ENCODE data around the gene OR6V1. TPM values are rescaled to one million over a fixed set of nuclear protein-coding genes. Genes with fewer than 3 reads are reported as not detected.

Gene OR6V1
- total RNA-seq, 1 donor from 2014 or later: not detected

- Histone ChIP-seq H3K36me3 (ENCODE audit: control insufficient read depth, insufficient read depth, low read length) (no peaks in the 10 kb centered on the region), H3K27me3 (ENCODE audit: control insufficient read depth, insufficient read depth, low read length) (no peaks in the 10 kb centered on the region), H3K4me3 (ENCODE audit: low read depth, low read length) (no peak overlapping the region)
- DNase-seq (ENCODE audit: low read depth): no peak
- no peak for TF ChIP-seq CTCF (IDR thresholded peaks at IDR 0.05; ENCODE audit: insufficient read depth, low read length, poor library complexity, severe bottlenecking)
Observed at GRCh38 chr7:143046426-143046851, 5.7 kb upstream of the OR6V1 start.

GRCh38 chr7:143047326-143047725, 4.8 kb upstream of the OR6V1 start:
- no peaks in the 10 kb centered on the region for H3K36me3 ChIP-seq (ENCODE audit: control insufficient read depth, insufficient read depth, low read length)
- H3K27me3 ChIP-seq (ENCODE audit: control insufficient read depth, insufficient read depth, low read length): no peaks in the 10 kb centered on the region
- no peak overlapping the region for H3K4me3 ChIP-seq (ENCODE audit: low read depth, low read length)
- DNase-seq (ENCODE audit: low read depth): no peak
- TF ChIP-seq CTCF (IDR thresholded peaks at IDR 0.05; ENCODE audit: insufficient read depth, low read length, poor library complexity, severe bottlenecking): no peak

- DNase-seq (ENCODE audit: low read depth): no peak
- TF ChIP-seq CTCF (IDR thresholded peaks at IDR 0.05; ENCODE audit: insufficient read depth, low read length, poor library complexity, severe bottlenecking): no peak
- H3K27me3 ChIP-seq (ENCODE audit: control insufficient read depth, insufficient read depth, low read length): no peaks in the 10 kb centered on the region
Observed at GRCh38 chr7:143048827-143049226, 3.3 kb upstream of the OR6V1 start.

GRCh38 chr7:143049362-143049761, 2.8 kb upstream of the OR6V1 start:
- TF ChIP-seq CTCF (IDR thresholded peaks at IDR 0.05; ENCODE audit: insufficient read depth, low read length, poor library complexity, severe bottlenecking): no peak
- no peak overlapping the region for H3K4me3 ChIP-seq (ENCODE audit: low read depth, low read length)
- no peaks in the 10 kb centered on the region for H3K36me3 ChIP-seq (ENCODE audit: control insufficient read depth, insufficient read depth, low read length)
- no peak for DNase-seq (ENCODE audit: low read depth)
- H3K27me3 ChIP-seq (ENCODE audit: control insufficient read depth, insufficient read depth, low read length): no peaks in the 10 kb centered on the region

More at GRCh38 chr7:143048827-143049226, 3.3 kb upstream of the OR6V1 start:
- H3K4me3 ChIP-seq (ENCODE audit: low read depth, low read length): no peak overlapping the region
- H3K36me3 ChIP-seq (ENCODE audit: control insufficient read depth, insufficient read depth, low read length): no peaks in the 10 kb centered on the region

GRCh38 chr7:143050931-143051330, 1.2 kb upstream of the OR6V1 start:
- no peak for DNase-seq (ENCODE audit: low read depth)
- H3K27me3 ChIP-seq (ENCODE audit: control insufficient read depth, insufficient read depth, low read length): no peaks in the 10 kb centered on the region
- H3K4me3 ChIP-seq (ENCODE audit: low read depth, low read length): no peak overlapping the region
- TF ChIP-seq CTCF (IDR thresholded peaks at IDR 0.05; ENCODE audit: insufficient read depth, low read length, poor library complexity, severe bottlenecking): no peak
- no peaks in the 10 kb centered on the region for H3K36me3 ChIP-seq (ENCODE audit: control insufficient read depth, insufficient read depth, low read length)

- DNase-seq (ENCODE audit: low read depth): no peak
- Histone ChIP-seq H3K27me3 (ENCODE audit: control insufficient read depth, insufficient read depth, low read length) (no peaks in the 10 kb centered on the region), H3K4me3 (ENCODE audit: low read depth, low read length) (no peak overlapping the region), H3K36me3 (ENCODE audit: control insufficient read depth, insufficient read depth, low read length) (no peaks in the 10 kb centered on the region)
- no peak for TF ChIP-seq CTCF (IDR thresholded peaks at IDR 0.05; ENCODE audit: insufficient read depth, low read length, poor library complexity, severe bottlenecking)
Observed at GRCh38 chr7:143054621-143055020, 2.5 kb downstream of the OR6V1 start.
